Omental fat pad (tissue), 4 donors: ENCODE results near the gene LRP8. TPM values are rescaled to one million over a fixed set of nuclear protein-coding genes. Genes with fewer than 3 reads are reported as not detected.
A peak's percentile ranks its signal among the peaks of the same experiment; 100 is the strongest.

Source experiments
- ATAC-seq: fragments of 150-250 bp; one replicate; pipeline ENCODE4 v1.9.1; 2016; ENCODE audit warnings: mild to moderate bottlenecking, moderate library complexity; ENCODE audit not compliant: low FRiP score
- DNase-seq: peaks from one replicate; pipeline ENCODE4 v3.0.0-alpha.2; 2019; ENCODE audit warnings: low spot score
- total RNA-seq, 4 donors: library from RNA; depleted of rRNA; stranded (reverse); fragments of >200 nt; gene quantifications; one replicate each; pipeline ENCODE4 v1.1.0, GENCODE V29; 2016
- TF ChIP-seq, protein P1 (sequence below), 3 donors: fragments of 450-650 bp; IDR thresholded peaks; one replicate each; pipeline ENCODE4 v1.5.1; 2016 to 2017; ENCODE audit warnings: antibody characterized with exemption in 3 of 3, mild to moderate bottlenecking in 3 of 3, moderate library complexity in 2 of 3

Gene LRP8
- total RNA-seq, 4 donors from 2014 or later, result 1.6 to 22.0 (median 7.4) TPM

DNA sequence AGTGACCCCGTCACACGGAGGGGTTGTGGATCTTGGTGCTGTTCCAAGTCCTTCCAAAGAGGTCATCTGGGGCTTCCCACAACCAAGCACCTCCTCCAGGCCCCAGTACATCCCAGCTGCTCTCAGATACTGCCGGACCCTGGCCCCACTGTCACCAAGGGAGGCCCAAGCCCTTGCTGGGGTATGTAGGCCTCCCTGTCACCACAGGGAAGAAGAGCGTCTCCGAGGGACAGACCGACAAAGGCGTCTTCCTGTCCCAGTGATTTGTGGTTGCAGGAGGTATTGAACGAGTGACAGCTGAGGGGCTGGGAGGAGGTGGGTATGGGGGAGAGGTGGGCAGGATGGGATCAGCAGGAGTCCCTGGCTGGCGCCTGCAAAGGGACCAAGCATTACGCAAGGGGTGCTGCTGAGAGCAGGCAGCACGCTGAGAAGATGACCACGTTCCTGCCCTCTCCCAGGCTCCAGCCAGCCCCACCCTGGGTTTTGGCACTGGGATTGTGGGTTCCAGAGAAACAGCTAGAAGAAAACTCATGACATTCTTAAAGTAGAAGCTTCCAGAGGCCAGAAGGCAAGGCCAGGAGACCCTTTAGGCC lies 29.7 kb downstream of the LRP8 start:
- ATAC-seq (no peak), DNase-seq (no peak)
- TF ChIP-seq, protein P1, sequence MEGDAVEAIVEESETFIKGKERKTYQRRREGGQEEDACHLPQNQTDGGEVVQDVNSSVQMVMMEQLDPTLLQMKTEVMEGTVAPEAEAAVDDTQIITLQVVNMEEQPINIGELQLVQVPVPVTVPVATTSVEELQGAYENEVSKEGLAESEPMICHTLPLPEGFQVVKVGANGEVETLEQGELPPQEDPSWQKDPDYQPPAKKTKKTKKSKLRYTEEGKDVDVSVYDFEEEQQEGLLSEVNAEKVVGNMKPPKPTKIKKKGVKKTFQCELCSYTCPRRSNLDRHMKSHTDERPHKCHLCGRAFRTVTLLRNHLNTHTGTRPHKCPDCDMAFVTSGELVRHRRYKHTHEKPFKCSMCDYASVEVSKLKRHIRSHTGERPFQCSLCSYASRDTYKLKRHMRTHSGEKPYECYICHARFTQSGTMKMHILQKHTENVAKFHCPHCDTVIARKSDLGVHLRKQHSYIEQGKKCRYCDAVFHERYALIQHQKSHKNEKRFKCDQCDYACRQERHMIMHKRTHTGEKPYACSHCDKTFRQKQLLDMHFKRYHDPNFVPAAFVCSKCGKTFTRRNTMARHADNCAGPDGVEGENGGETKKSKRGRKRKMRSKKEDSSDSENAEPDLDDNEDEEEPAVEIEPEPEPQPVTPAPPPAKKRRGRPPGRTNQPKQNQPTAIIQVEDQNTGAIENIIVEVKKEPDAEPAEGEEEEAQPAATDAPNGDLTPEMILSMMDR (IDR thresholded peaks at IDR 0.05), result no peak

DNA sequence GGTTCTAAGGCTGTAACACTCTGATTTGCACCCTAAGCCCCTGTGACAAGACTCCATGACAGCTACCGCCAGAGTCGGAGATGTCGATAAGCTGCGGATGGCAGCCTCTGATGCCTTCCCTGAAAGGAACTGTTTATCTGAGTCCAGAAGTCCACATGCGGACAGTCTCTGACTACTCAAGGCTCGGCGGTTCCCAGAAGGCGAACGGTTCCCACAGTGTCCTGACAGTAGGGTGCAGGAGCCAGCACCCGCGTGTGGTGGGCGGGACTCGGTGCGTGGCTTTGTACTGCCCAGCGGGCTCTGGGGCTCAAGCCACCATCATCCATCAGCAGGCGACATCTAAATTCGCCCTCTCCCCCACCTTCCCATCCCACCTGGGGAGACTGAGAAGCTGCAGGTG lies 30.7 kb downstream of the LRP8 start:
- TF ChIP-seq, protein P1 (IDR thresholded peaks at IDR 0.05), result no peak

DNA sequence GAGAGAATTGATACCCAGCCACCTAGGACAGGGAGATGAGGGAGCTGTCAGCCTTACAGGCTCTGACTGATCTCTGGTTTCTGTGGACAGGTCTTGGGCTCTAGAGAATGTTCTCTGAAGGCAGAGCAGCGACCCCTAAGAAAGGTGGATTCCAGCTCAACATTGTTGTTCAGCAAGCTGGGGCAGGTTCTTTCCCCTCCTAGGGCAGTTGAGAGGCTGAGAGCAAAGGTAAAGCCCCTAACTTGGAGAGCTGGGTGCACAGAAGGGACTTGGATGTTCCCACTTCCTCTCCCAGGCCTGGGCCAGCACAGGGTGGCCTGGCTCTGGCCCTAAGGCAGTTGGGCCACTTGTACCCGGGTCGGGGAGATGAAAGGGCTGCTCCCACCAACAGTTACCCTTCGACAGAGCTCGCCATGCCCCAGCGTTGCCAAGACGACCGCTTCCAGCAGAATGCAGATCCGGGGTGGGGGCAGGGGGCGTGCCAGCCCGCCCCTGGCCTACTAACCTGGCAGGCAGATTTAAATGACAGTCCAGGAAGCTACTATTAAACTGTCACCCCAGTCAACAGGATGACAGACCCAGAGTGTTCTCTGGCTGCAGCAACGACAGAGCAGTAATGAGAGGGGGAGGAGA lies 31.6 kb downstream of the LRP8 start:
- TF ChIP-seq, protein P1 (IDR thresholded peaks at IDR 0.05), result no peak
- DNase-seq, result no peak
- no peak for ATAC-seq

More for the DNA sequence above, 30.7 kb downstream of the LRP8 start:
- DNase-seq (no peak), ATAC-seq (no peak)

- ATAC-seq (no peak), DNase-seq (no peak)
- TF ChIP-seq, protein P1 (IDR thresholded peaks at IDR 0.05), result no peak
Measured at GRCh38 chr1:53295726-53296116, 32.1 kb downstream of the LRP8 start.

DNA sequence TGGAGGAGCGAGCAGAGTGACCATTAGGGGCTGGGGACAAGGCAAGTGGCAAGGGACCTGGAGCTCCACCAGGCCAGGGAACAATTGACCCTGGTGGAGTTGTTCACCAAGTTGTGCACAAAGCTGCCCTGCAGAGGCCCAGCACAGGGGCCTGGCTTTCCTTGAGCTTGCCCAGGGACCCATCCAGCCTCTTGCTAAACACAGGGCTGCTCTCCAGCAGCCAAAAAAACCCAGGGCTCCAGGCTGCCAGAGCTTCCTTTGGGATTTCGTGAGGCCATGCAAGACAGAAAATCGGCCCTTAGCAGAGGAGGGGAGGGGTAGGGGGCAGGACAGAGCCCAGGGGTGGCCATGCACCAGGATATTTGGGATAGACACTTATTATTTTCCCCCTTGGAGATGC lies 32.6 kb downstream of the LRP8 start:
- DNase-seq (no peak), ATAC-seq (no peak)

GRCh38 chr1:53294567-53294966 lies 33.3 kb downstream of the LRP8 start:
- ATAC-seq, result peak; percentile 75
- TF ChIP-seq, protein P1 (IDR thresholded peaks at IDR 0.05), result no peak
- no peak for DNase-seq

More for the DNA sequence above, 32.6 kb downstream of the LRP8 start:
- TF ChIP-seq, protein P1 (IDR thresholded peaks at IDR 0.05), result no peak

DNA sequence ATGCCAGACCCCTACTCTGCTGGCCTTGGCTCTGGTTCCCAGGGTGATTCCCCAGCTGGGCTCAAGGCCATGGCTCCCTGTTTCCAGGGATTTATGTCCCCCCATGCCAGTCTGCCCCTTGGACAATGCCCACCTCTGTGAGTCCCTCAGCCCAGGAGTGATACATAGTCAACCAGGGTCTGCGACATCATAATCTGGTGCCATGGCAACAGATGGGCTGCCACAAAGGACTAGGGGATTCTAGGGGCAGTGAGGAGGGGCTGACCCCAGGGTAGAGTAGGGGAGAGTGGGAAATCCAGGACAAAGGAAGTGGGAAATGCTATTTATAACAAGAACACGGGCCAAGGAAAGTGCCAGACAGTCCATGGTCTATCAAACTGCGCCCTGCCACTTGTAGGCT lies 33.8 kb downstream of the LRP8 start:
- ATAC-seq, result no peak
- TF ChIP-seq, protein P1 (IDR thresholded peaks at IDR 0.05), result no peak
- DNase-seq, result no peak
